NCI-H1694 (cell line): ENCODE results near the gene RWDD1.
A peak's percentile ranks its signal among the peaks of the same experiment; 100 is the strongest.

Source experiments
- DNase-seq: peaks from one replicate; lab custom pipeline; 2025; lab: John Stamatoyannopoulos, UW

RWDD1 gene

DNA sequence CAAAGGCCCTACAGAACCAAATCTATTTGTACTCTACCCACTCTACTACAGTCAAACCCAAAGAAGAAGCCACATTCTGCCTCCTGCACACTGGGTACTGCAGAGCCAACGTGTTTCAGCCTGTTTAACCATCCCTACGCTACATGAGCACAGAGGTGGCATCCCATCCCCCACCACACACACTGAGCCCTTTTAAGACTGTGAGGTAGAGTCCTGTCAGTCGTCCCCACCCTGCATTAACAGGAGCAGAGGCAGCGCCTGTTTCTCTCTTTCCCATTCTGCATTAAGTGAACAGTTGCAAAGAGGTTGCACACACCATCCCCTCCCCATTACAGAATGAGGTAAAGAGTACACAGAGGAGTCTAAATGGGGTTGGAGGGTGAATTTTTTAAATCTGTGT lies 39.8 kb downstream of the RWDD1 start:
- DNase-seq, result no peak

- DNase-seq, result peak; percentile 81
These were observed 44.8 kb downstream of the RWDD1 start, which contains the start of gene RSPH4A for GRCh38 chr6:116615937-116616736. Gene RSPH4A, plus strand, starts transcription at chr6:116616479. Its CDS starts 145 bp downstream, at chr6:116616624.

GRCh38 chr6:116616737-116617053 lies 45.4 kb downstream of the RWDD1 start:
- DNase-seq, result no peak

GRCh38 chr6:116624036-116624805 lies 52.9 kb downstream of the RWDD1 start:
- DNase-seq, result no peak

DNA sequence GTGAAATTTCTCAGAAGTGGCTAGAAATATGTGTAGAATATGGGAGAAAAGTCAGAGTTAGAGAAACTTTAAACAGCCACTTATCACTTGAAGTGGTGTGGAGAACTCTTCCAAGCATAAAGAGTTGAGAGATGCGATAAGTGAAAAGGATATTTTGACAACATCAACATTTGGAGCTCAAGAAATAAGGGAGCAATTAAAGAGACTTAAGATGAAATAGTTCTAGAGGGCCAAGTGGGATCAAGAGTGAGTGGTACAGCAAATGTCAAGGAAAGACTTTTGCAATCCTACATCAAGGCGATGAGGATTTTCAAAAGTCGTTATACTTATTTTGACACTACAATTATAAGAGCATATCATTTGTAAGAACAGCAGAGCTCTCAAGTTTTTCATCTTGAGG lies 54.6 kb downstream of the RWDD1 start:
- no peak for DNase-seq

DNA sequence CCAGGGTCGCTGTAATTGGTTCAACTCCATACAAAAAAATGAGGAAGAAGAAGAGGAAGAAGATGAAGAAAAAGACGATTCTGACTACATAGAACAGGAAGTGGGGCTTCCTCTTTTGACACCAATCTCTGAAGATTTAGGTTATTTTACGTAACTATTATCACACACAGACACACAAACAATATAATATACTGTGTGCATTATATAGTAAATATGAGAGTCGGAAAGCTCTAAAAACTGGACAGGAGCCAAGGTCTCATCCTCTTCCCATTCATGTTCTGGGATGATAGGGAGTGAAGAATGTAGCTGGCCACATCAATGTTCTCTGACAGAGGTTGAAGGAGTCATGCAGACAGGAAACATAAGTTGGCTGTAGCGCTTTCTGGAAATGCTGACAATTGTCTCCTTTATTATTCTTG lies 58.3 kb downstream of the RWDD1 start:
- DNase-seq, result no peak

DNA sequence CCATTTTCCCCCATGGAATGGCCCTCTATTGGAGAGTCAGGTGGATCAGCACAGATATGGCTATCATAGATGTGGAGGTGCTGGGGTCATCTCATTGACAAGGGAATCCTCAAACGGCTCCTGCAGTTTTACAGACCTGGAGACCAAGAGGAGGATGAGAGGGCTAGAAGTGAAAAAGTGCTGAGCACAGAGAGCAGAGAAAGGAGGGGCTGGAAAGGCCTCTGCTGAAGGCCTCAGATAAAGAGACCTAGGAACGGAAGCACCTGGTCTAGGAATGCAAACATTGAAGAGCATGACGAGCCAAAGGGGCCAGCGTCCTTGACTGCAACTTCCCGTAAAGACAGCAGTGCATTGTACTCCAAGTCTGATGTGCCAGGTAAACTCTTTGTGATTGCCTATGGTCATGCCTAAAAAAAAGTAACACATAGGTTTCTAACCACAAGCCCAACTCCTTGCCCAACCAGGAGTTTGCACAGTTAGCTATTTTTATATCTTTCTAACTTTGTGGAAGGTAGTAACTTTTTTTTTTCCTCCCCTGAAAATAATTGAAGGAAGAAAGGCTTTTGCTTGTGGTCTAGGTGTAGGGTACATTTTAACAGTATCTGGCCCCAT lies 60.2 kb downstream of the RWDD1 start:
- DNase-seq, result no peak

GRCh38 chr6:116633685-116634084 lies 62.4 kb downstream of the RWDD1 start:
- DNase-seq, result no peak
